Activated T-cell treated with anti-CD3 and anti-CD28 coated beads for 48 hours (primary cell): ENCODE measurements around the gene RPL36.
"Not testable (repeated sequence)": the region's sequence is repeated elsewhere in the genome, so short reads cannot be mapped to it uniquely, and the experiment has no call there.

Experiments
- DNase-seq: peaks from one replicate; pipeline ENCODE4 v3.0.0-alpha.2; 2020; ENCODE audit warnings: low read depth

Gene RPL36

GRCh38 chr19:5674714-5675113 is 15.4 kb upstream of the RPL36 start:
- DNase-seq = no peak

GRCh38 chr19:5676105-5676771 is 13.9 kb upstream of the RPL36 start:
- no peak for DNase-seq

- DNase-seq = no peak
Measured at GRCh38 chr19:5676772-5677105, 13.4 kb upstream of the RPL36 start.

GRCh38 chr19:5677136-5677535 is 13.0 kb upstream of the RPL36 start:
- no peak for DNase-seq

GRCh38 chr19:5677580-5677979 is 12.5 kb upstream of the RPL36 start:
- DNase-seq = no peak

GRCh38 chr19:5678071-5678718 is 11.9 kb upstream of the RPL36 start:
- DNase-seq = no peak

- no peak for DNase-seq
Measured at GRCh38 chr19:5679289-5680083, 10.6 kb upstream of the RPL36 start.

GRCh38 chr19:5680084-5680436 is 10.0 kb upstream of the RPL36 start:
- DNase-seq = no peak

- peak; percentile 96 for DNase-seq
Measured at GRCh38 chr19:5680437-5681368, 9.4 kb upstream of the RPL36 start, which contains the start of the genes HSD11B1L and MICOS13. TSS of gene HSD11B1L (plus strand) at chr19:5681027. CDS start at chr19:5684833, 3,806 bp downstream. TSS of gene MICOS13 (minus strand) at chr19:5680516. CDS start at chr19:5680486, 30 bp downstream.

GRCh38 chr19:5681391-5682106 is 8.5 kb upstream of the RPL36 start:
- no peak for DNase-seq

- DNase-seq = no peak
Measured at GRCh38 chr19:5682107-5682482, 8.0 kb upstream of the RPL36 start.

- no peak for DNase-seq
Measured at GRCh38 chr19:5683177-5683886, 6.8 kb upstream of the RPL36 start.

GRCh38 chr19:5684694-5685430 is 5.2 kb upstream of the RPL36 start:
- DNase-seq = no peak

GRCh38 chr19:5686326-5686646 is 3.8 kb upstream of the RPL36 start:
- no peak for DNase-seq

GRCh38 chr19:5686647-5687359 is 3.3 kb upstream of the RPL36 start:
- DNase-seq = peak; percentile 100

GRCh38 chr19:5687360-5688198 is 2.5 kb upstream of the RPL36 start:
- no peak for DNase-seq

GRCh38 chr19:5688262-5688881 is 1.7 kb upstream of the RPL36 start:
- not testable (repeated sequence) for DNase-seq
